ENCODE results near the gene HOXA7.

The HOXA7 gene

DNA sequence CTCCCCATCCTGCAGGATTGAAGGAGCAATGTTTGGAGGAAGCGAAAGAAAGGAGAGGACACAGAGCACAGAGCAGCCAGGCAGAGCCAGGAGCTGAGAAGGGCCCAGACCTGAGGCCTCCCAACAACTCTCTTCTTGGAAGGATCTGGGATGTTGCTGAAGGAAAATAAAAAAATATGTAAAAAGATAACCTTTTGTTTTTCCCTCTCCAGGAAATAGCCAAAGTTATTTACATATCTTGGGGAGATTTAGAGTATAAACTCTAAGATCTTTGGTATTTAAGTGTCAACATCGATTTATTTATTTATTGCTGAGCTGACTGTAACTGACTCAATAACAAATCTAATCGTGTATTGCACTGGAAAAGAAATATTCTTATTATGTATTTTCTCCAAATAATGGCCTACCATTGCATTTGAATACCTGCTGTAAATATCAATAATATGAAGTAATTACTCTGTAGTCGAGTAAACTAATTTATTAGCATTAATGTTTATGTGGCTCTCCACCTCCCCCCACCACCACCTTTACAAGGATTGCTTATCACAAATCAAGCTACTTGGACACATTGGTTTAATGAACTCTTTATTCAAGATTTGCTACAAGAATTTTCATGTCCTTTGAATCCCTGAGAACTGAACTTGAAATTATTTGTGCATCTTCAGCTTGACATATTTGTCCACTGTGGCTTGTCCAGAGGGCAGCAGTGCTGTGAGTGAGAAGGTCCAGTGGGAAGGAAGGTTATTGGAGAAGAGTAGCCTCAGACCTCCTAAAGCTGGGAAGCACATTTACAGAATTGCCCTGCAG lies 30.4 kb upstream of the HOXA7 start:
- peaks cover 63% of the 10 kb centered on the region for H3K4me1 Mint-ChIP-seq
- peaks cover 71% of the 10 kb centered on the region for H3K27me3 Mint-ChIP-seq
- H3K27ac Mint-ChIP-seq: no peak overlapping the region
- no peaks in the 10 kb centered on the region for H3K36me3 Mint-ChIP-seq
- H3K4me3 Mint-ChIP-seq: no peak overlapping the region
- no peaks in the 10 kb centered on the region for H3K9me3 Mint-ChIP-seq

- H3K4me3 Mint-ChIP-seq: peak overlapping the region; percentile 53
- no peaks in the 10 kb centered on the region for H3K36me3 Mint-ChIP-seq
- H3K27me3 Mint-ChIP-seq: peaks cover 69% of the 10 kb centered on the region
- no peaks in the 10 kb centered on the region for H3K9me3 Mint-ChIP-seq
- peak overlapping the region; percentile 82 for H3K27ac Mint-ChIP-seq
- peaks cover 57% of the 10 kb centered on the region for H3K4me1 Mint-ChIP-seq
Observed at GRCh38 chr7:27185854-27186667, 29.6 kb upstream of the HOXA7 start.

- peaks cover 54% of the 10 kb centered on the region for H3K4me1 Mint-ChIP-seq
- no peaks in the 10 kb centered on the region for H3K36me3 Mint-ChIP-seq
- peaks cover 64% of the 10 kb centered on the region for H3K27me3 Mint-ChIP-seq
- peak within 1 kb of the TSS; percentile 66 for H3K4me3 Mint-ChIP-seq
- H3K9me3 Mint-ChIP-seq: no peaks in the 10 kb centered on the region
- H3K27ac Mint-ChIP-seq: peak within 1 kb of the TSS; percentile 82
Observed at GRCh38 chr7:27185013-27185853, 28.8 kb upstream of the HOXA7 start, which contains the start of gene HOXA11. Gene HOXA11, minus strand, starts transcription at chr7:27185232. Its CDS starts 88 bp downstream, at chr7:27185144.

DNA sequence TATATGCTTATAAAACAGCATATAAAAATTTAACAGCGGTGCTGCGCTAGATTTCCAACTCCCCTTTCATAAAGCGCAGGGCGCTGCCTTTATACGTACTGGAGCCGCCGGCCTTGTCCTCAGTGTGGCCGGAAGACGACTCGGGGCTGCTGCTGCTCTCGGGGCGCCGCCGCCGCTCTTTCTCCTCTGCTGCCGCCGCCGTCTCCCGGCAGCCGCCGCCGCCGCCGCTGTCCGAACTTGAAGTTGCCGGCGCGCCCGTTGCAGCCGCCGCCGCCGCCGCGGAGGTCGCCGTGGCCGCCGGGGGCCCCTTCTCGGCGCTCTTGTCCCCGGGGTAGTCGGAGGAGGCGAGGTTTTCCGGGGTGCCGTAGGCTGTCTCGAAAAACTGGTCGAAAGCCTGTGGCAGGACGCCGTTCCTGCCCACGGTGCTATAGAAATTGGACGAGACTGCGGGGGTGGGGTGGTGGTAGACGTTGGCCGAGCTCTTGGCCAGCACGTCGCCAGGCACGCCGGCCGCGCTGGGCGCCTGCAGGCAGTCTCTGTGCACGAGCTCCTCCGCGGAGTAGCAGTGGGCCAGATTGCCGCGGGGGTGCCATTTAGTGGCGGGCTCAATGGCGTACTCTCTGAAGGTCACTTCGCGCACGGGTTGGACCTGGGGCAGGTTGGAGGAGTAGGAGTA lies 28.0 kb upstream of the HOXA7 start:
- Mint-ChIP-seq H3K9me3 (no peaks in the 10 kb centered on the region), H3K36me3 (peaks cover 1% of the 10 kb centered on the region), H3K27ac (peak overlapping the region; percentile 2), H3K4me1 (peaks cover 52% of the 10 kb centered on the region), H3K4me3 (peak overlapping the region; percentile 66), H3K27me3 (peaks cover 61% of the 10 kb centered on the region)

DNA sequence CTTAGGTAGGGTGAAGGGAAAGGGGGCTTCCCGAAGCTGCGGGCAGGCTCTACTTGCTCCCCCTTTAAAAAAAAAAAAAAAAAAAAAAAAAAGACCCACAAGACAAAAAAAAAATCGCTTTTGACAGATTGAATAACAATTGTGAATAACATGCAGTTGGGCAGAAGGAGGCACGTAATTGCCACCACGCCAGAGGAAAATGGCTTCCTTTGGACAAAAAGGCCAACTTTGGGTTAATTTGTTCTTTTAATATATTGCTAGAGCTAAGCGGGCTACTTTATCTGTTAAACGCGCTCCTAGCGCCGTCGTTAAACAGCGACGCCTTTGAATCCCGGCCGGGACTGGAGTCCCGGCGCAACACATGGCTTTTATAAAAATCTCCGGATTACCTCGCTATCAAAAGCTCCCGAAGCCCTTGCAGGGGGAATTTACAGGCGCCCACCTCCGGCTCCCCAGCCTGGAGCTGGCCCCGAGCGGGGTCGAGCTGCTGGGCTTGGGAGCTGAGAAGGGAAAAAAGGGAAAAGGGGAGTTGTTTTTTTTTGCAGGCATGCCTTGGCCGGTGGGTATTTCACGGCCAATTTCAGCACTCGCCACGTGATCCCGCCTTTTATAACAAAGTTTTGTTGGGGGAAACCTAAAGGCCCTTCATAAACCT lies 27.3 kb upstream of the HOXA7 start:
- Mint-ChIP-seq H3K27ac (no peak overlapping the region), H3K4me1 (peaks cover 49% of the 10 kb centered on the region), H3K36me3 (peaks cover 1% of the 10 kb centered on the region), H3K27me3 (peaks cover 64% of the 10 kb centered on the region), H3K4me3 (peak overlapping the region; percentile 66), H3K9me3 (no peaks in the 10 kb centered on the region)

DNA sequence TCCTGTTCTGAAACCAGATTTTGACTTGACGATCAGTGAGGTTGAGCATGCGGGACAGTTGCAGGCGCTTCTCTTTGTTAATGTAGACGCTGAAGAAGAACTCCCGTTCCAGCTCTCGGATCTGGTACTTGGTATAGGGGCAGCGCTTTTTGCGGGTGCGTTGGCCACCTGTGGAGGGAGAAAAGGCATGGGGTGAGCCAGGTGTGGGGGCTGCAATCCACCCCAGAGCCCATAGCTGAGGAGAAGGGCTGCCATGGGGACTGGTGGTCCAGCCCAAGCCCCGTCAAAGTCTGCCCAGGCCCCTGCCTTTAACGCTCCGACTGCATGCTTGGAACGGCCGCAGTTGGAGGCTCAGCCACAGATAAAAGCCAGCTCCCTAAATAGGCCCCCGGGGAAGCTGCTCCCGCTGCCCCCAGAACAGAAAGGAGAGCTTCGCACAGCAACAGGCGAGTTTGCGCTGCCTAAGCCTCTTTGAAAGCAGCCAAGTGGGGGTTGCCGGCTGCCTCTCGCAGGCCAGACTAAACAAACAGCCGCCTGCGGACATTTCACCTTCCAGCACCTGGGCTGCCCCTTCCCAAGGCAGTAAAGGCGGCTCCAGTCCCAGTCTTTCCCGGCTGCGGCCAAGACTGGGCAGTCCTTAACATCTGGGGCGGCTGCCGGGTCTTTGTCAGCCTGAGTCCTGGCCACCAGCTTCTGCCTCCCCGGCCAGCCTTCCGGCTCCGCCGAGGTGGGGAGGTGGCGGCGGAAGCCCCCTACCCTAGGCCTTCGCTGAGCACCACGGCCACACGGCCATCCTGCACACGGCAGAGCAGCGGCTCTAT lies 26.6 kb upstream of the HOXA7 start:
- H3K27ac Mint-ChIP-seq: no peak overlapping the region
- H3K4me3 Mint-ChIP-seq: no peak overlapping the region
- no peaks in the 10 kb centered on the region for H3K9me3 Mint-ChIP-seq
- H3K4me1 Mint-ChIP-seq: peaks cover 42% of the 10 kb centered on the region
- H3K36me3 Mint-ChIP-seq: peaks cover 1% of the 10 kb centered on the region
- H3K27me3 Mint-ChIP-seq: peaks cover 59% of the 10 kb centered on the region

DNA sequence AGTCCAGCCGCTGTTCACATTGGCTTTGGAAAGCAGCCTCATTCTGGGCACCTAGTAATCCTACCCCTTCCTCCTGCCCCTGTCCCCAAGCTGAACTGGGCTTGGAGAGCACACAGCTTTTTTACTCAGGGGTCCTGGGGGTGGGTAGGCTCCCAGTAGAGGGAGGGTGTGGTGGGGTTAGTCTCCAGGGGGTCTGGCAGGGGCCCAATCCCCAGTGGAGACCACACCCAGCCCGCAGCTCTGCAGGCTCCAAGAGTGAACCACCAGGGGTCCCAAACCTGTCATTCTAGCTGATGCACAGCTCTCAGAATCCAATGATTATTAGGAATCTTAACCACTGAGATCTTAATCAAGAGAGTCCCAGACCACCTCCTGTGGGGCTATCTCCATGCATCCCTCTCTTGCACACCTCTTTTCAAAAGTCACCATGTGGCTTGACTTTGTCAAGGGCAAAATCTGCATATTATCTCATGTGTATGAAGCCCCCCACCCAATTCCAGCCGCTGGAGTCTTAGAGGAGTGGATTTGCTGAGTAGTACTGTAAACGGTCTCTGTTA lies 25.9 kb upstream of the HOXA7 start:
- Mint-ChIP-seq H3K27ac (no peak overlapping the region), H3K27me3 (peaks cover 58% of the 10 kb centered on the region)

DNA sequence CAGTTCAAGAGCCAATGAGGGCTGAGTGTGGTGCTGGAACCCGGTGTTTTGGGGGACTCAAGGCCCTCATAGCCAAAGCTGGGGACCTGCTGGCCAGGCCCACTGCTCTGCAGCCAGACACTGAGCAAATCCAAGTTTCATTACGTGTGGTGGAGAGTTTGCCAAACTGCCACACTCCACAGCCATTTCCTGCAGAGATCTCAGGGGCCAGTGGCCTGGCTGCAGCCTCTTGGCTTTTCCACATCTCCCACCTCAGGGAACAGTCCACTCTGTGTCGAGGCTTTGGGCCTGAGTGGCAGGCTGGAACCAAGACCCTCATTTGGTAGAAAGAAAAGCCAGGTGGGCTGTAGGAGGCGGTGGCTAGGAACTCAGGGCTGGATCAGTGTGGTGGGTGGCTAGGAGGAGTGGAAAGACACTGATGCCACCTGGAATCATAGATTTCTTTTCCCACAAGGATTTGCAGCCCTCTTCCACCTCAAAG lies 25.4 kb upstream of the HOXA7 start:
- Mint-ChIP-seq H3K36me3 (peaks cover 1% of the 10 kb centered on the region), H3K9me3 (no peaks in the 10 kb centered on the region), H3K4me1 (peaks cover 32% of the 10 kb centered on the region), H3K27me3 (peaks cover 53% of the 10 kb centered on the region), H3K27ac (no peak overlapping the region), H3K4me3 (no peak overlapping the region)

More for the DNA sequence above, 25.9 kb upstream of the HOXA7 start:
- no peak overlapping the region for H3K4me3 Mint-ChIP-seq
- H3K4me1 Mint-ChIP-seq: peaks cover 35% of the 10 kb centered on the region
- peaks cover 1% of the 10 kb centered on the region for H3K36me3 Mint-ChIP-seq
- H3K9me3 Mint-ChIP-seq: no peaks in the 10 kb centered on the region

DNA sequence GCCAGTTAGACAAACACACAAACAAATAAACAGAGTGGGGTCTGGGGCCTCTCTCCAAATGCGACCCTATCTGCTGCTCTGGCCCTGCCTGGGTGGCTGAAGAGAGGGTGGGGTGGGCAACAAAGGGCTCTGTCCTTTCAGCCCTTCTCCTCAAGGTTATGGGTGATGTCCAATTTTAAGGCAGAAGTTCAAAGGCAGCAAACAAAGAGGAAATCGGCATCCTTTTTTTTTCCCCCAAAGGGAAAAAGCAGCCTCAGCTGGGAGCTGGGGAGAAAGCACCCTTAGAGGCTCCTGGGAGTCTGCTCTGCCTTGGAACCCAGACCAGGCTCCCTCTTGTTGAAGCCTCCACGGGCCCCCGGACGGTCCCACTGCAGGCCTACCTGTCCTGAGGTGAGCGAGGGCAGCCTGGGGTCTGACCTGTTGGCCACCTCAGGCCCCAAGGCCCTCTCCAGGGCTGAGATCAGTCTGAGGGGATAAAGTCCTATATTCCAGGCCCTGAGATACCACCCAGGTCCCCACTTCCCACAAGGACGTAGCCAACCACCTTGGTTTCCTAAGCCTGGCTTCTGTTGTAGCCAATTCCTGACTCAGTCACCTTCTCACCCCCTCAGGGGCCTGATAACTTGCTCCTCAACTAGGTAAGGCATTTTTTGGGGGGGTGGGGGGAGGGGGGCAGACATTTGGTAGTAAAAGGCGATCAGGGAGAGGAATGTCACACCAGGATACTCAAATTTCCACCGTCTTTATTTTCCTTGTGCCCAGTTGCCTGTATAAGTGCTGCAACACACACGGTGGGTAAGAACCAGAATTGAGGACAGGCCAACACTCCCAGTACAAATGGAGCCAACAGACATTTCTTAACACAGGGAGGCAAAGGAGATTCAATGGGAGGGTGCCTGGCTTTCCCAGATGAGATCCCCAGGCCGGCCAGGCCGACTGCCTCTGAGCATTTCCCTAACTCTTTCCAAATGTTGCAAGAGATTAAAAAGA lies 24.3 kb upstream of the HOXA7 start:
- Mint-ChIP-seq H3K9me3 (no peaks in the 10 kb centered on the region), H3K4me1 (peaks cover 22% of the 10 kb centered on the region), H3K27ac (no peak overlapping the region), H3K27me3 (peaks cover 51% of the 10 kb centered on the region), H3K4me3 (no peak overlapping the region), H3K36me3 (peaks cover 1% of the 10 kb centered on the region)

- peaks cover 1% of the 10 kb centered on the region for H3K36me3 Mint-ChIP-seq
- peak overlapping the region; percentile 6 for H3K27ac Mint-ChIP-seq
- no peaks in the 10 kb centered on the region for H3K9me3 Mint-ChIP-seq
- H3K4me3 Mint-ChIP-seq: peak overlapping the region; percentile 46
- H3K4me1 Mint-ChIP-seq: peaks cover 16% of the 10 kb centered on the region
- H3K27me3 Mint-ChIP-seq: peaks cover 49% of the 10 kb centered on the region
Observed at GRCh38 chr7:27179503-27180430, 23.3 kb upstream of the HOXA7 start.

DNA sequence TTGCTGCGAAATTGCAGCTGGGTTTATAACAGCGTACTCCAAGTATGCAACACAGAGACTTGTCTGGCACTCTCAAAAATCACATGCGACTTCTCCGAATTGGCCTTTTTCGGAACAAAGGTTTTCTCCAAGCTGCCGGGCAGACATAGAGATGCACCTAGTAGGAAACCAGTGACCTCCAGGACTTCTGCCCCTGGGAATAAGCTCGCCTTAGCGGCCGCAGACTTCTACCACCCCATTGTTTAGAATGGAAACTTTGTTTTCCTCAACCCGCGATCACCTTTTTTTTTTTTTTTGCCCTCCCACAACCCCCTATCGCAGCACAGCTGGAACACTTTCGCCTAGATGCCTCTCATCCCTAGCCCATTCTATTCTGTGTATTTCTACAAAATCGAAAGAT lies 22.6 kb upstream of the HOXA7 start:
- Mint-ChIP-seq H3K36me3 (peaks cover 1% of the 10 kb centered on the region), H3K27ac (no peak overlapping the region), H3K4me1 (peaks cover 14% of the 10 kb centered on the region), H3K4me3 (no peak overlapping the region), H3K9me3 (no peaks in the 10 kb centered on the region), H3K27me3 (peaks cover 51% of the 10 kb centered on the region)

DNA sequence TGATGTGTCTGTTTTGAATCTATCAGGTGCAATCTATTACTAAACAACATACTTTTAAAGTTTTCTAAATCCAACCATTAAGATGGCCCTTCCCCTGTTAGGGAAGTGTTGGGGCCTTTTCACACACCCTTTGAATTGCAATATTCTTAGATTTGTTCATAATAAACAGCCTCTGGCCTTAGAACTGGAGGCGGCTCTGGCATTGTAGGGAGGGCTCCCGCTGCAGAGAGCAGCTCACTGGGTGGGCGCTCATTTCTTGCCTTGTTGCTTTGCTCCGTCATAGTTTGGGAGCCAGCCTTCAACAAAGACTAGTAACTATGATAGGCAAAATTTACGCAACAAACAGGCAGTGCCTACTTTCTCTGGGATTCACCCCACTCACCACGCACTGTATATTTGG lies 21.9 kb upstream of the HOXA7 start:
- Mint-ChIP-seq H3K4me3 (no peak overlapping the region), H3K36me3 (peaks cover 1% of the 10 kb centered on the region), H3K4me1 (peaks cover 10% of the 10 kb centered on the region), H3K27me3 (peaks cover 48% of the 10 kb centered on the region), H3K27ac (peak overlapping the region; percentile 30), H3K9me3 (no peaks in the 10 kb centered on the region)
